Liver (tissue), 3 donors: ENCODE measurements around the gene TRIM16.

ENCODE experiments used
- EGR1 ChIP-seq, 2 donors: IDR thresholded peaks; 2 replicates each; pipeline ENCODE4 v1.6.1; 2016 to 2018; ENCODE audit warnings: antibody characterized with exemption in 2 of 2, low read depth in 2 of 2
- FOXA2 ChIP-seq: IDR thresholded peaks from 2 replicates; pipeline ENCODE4 v1.6.1; 2016; ENCODE audit warnings: antibody characterized with exemption
- GABPA ChIP-seq, 2 donors: IDR thresholded peaks in 1 of 2; conservative IDR thresholded peaks in 1 of 2; 2 replicates each; pipeline ENCODE4 v1.6.1; 2016; ENCODE audit warnings: antibody characterized with exemption in 2 of 2, mild to moderate bottlenecking in 1 of 2, moderate library complexity in 1 of 2
- MAX ChIP-seq: IDR thresholded peaks from 2 replicates; pipeline ENCODE4 v1.6.1; 2016; ENCODE audit warnings: antibody characterized with exemption
- REST ChIP-seq: IDR thresholded peaks from 2 replicates; pipeline ENCODE4 v1.6.1; 2016; ENCODE audit warnings: antibody characterized with exemption, mild to moderate bottlenecking
- TAF1 ChIP-seq: conservative IDR thresholded peaks from 2 replicates; pipeline ENCODE4 v1.6.1; 2016; ENCODE audit warnings: antibody characterized with exemption, mild to moderate bottlenecking
- YY1 ChIP-seq: IDR thresholded peaks from 2 replicates; pipeline ENCODE4 v1.6.1; 2016; ENCODE audit warnings: antibody characterized with exemption, mild to moderate bottlenecking
- TF ChIP-seq, protein P1 (sequence below): fragments of 150-350 bp; IDR thresholded peaks from 2 replicates; pipeline ENCODE4 v1.5.1; 2017; ENCODE audit warnings: improper control_type of control experiment, low read depth, low read length; ENCODE audit not compliant: missing input control
- TF ChIP-seq, protein P2 (sequence below): IDR thresholded peaks from 2 replicates; pipeline ENCODE4 v1.6.1; 2016; ENCODE audit warnings: antibody characterized with exemption
- TF ChIP-seq, protein P3 (sequence below): IDR thresholded peaks from 2 replicates; pipeline ENCODE4 v1.6.1; 2016; ENCODE audit warnings: antibody characterized with exemption
- donor health status: healthy.
- donor health status: healthy.

DNA sequence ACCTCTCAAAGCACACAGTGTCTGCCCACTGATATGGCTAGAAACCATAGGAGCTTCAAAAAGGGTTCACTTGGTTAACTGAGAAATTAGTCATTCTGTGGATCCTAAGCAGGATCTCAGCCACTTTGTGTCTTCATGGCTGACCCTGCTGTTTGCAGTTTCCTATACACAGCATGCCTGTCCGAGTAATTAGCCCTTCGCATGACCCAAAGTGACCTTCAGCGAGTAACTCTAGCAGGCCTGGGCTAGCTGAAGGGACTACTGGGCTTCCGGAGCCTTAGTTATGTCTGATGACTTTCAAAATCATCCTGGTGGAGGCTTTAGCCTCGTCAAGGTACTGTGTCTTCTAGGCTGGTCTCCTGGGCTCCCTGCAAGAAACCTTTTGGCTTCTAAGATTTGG, 35.7 kb downstream of the TRIM16 start:
- TF ChIP-seq, protein P1, sequence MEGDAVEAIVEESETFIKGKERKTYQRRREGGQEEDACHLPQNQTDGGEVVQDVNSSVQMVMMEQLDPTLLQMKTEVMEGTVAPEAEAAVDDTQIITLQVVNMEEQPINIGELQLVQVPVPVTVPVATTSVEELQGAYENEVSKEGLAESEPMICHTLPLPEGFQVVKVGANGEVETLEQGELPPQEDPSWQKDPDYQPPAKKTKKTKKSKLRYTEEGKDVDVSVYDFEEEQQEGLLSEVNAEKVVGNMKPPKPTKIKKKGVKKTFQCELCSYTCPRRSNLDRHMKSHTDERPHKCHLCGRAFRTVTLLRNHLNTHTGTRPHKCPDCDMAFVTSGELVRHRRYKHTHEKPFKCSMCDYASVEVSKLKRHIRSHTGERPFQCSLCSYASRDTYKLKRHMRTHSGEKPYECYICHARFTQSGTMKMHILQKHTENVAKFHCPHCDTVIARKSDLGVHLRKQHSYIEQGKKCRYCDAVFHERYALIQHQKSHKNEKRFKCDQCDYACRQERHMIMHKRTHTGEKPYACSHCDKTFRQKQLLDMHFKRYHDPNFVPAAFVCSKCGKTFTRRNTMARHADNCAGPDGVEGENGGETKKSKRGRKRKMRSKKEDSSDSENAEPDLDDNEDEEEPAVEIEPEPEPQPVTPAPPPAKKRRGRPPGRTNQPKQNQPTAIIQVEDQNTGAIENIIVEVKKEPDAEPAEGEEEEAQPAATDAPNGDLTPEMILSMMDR: no peak
- TF ChIP-seq MAX (no peak), TAF1 (no peak), REST (no peak), GABPA (IDR thresholded peaks at IDR 0.05 in 1 of 2, conservative IDR thresholded peaks at IDR 0.05 in 1 of 2) (no peak), EGR1 (IDR thresholded peaks at IDR 0.05; ENCODE audit: low read depth in 2 of 2) (no peak), YY1 (no peak), FOXA2 (no peak)
- TF ChIP-seq, protein P2, sequence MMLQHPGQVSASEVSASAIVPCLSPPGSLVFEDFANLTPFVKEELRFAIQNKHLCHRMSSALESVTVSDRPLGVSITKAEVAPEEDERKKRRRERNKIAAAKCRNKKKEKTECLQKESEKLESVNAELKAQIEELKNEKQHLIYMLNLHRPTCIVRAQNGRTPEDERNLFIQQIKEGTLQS: no peak
- TF ChIP-seq, protein P3, sequence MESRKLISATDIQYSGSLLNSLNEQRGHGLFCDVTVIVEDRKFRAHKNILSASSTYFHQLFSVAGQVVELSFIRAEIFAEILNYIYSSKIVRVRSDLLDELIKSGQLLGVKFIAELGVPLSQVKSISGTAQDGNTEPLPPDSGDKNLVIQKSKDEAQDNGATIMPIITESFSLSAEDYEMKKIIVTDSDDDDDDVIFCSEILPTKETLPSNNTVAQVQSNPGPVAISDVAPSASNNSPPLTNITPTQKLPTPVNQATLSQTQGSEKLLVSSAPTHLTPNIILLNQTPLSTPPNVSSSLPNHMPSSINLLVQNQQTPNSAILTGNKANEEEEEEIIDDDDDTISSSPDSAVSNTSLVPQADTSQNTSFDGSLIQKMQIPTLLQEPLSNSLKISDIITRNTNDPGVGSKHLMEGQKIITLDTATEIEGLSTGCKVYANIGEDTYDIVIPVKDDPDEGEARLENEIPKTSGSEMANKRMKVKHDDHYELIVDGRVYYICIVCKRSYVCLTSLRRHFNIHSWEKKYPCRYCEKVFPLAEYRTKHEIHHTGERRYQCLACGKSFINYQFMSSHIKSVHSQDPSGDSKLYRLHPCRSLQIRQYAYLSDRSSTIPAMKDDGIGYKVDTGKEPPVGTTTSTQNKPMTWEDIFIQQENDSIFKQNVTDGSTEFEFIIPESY: no peak
